Activated T-helper 1 cell treated with anti-CD3 and anti-CD28 coated beads, Interleukin-12 subunit alpha, Interleukin-12 subunit beta, Interleukin-2, Interleukin-4 antibody, amounts not matched to agents 30 ng/mL and 10 ng/mL and 1 ng/mL, durations not matched to agents 14 hours and 24 hours and 36 hours (primary cell): ENCODE measurements around the gene ACAA2. TPM values are rescaled to one million over a fixed set of nuclear protein-coding genes. Genes with fewer than 3 reads are reported as not detected.

ENCODE experiments used
- DNase-seq: peaks from one replicate; pipeline ENCODE4 v3.0.0; 2021; ENCODE audit warnings: low spot score
- H3K27ac Mint-ChIP-seq: one replicate; pipeline ENCODE4 v1.8.0; 2021; ENCODE audit warnings: mild to moderate bottlenecking, mixed read lengths
- H3K27me3 Mint-ChIP-seq: one replicate; pipeline ENCODE4 v1.8.0; 2022; ENCODE audit warnings: mild to moderate bottlenecking, moderate library complexity, mixed read lengths; ENCODE audit not compliant: insufficient read depth
- H3K36me3 Mint-ChIP-seq: one replicate; pipeline ENCODE4 v1.8.0; 2021; ENCODE audit warnings: low read depth, mixed read lengths
- H3K4me1 Mint-ChIP-seq: one replicate; pipeline ENCODE4 v1.8.0; 2021; ENCODE audit warnings: low read depth, mixed read lengths
- H3K4me3 Mint-ChIP-seq: one replicate; pipeline ENCODE4 v1.8.0; 2021; ENCODE audit warnings: mild to moderate bottlenecking, moderate library complexity, mixed read lengths
- H3K9me3 Mint-ChIP-seq: one replicate; pipeline ENCODE4 v1.8.0; 2021; ENCODE audit warnings: mixed read lengths
- intact Hi-C: fragments of 100-400 bp; cut with micrococcal nuclease; formaldehyde crosslinking; loops from one replicate; pipeline ENCODE4 v1.15.1; 2024
- total RNA-seq: library from RNA; stranded (reverse); gene quantifications from 2 replicates; pipeline ENCODE4 v1.2.3, GENCODE V29; 2022

ACAA2 gene
- total RNA-seq: 74.3 and 74.6 TPM in 2 replicates

GRCh38 chr18:49813319-49814146, at the start of gene ACAA2:
ACAA2 (minus strand) TSS chr18:49813533; CDS start chr18:49813484, 49 bp downstream.
- peak within 1 kb of the TSS; percentile 97 for H3K4me3 Mint-ChIP-seq
- DNase-seq: peak; percentile 80
- H3K27ac Mint-ChIP-seq: peak within 1 kb of the TSS; percentile 98

GRCh38 chr18:49862656-49863385, 49.5 kb upstream of the ACAA2 start:
- Mint-ChIP-seq H3K27me3 (peaks cover 3% of the 10 kb centered on the region), H3K36me3 (no peaks in the 10 kb centered on the region), H3K9me3 (no peaks in the 10 kb centered on the region), H3K4me1 (peaks cover 4% of the 10 kb centered on the region), H3K27ac (no peak overlapping the region), H3K4me3 (no peak overlapping the region)
- intact Hi-C loops: no loop called here
- no peak for DNase-seq

More at GRCh38 chr18:49813319-49814146, at the start of gene ACAA2:
- peaks cover 37% of the 10 kb centered on the region for H3K36me3 Mint-ChIP-seq
- no peaks in the 10 kb centered on the region for H3K27me3 Mint-ChIP-seq
- intact Hi-C loops: loop anchor here (1.0 to 10.0 kb wide), 18 partner anchors 17 to 1679 kb away; partner anchors contain the start of genes CFAP53, DYM, MBD1 and MEX3C
- H3K4me1 Mint-ChIP-seq: peaks cover 61% of the 10 kb centered on the region
- peaks cover 15% of the 10 kb centered on the region for H3K9me3 Mint-ChIP-seq

- H3K36me3 Mint-ChIP-seq: no peaks in the 10 kb centered on the region
- H3K27ac Mint-ChIP-seq: no peak overlapping the region
- DNase-seq: no peak
- no peak overlapping the region for H3K4me3 Mint-ChIP-seq
- H3K27me3 Mint-ChIP-seq: peaks cover 3% of the 10 kb centered on the region
- H3K4me1 Mint-ChIP-seq: peaks cover 4% of the 10 kb centered on the region
- no peaks in the 10 kb centered on the region for H3K9me3 Mint-ChIP-seq
- intact Hi-C loops: no loop called here
Observed at GRCh38 chr18:49861659-49862058, 48.3 kb upstream of the ACAA2 start.

GRCh38 chr18:49859725-49860124, 46.4 kb upstream of the ACAA2 start:
- H3K9me3 Mint-ChIP-seq: no peaks in the 10 kb centered on the region
- intact Hi-C loops: loop anchor here (2.0 to 10.0 kb wide), 5 partner anchors 47 to 1182 kb away; partner anchors contain the start of gene ACAA2
- no peak for DNase-seq
- peaks cover 4% of the 10 kb centered on the region for H3K4me1 Mint-ChIP-seq
- no peak overlapping the region for H3K4me3 Mint-ChIP-seq
- H3K36me3 Mint-ChIP-seq: no peaks in the 10 kb centered on the region
- no peak overlapping the region for H3K27ac Mint-ChIP-seq
- no peaks in the 10 kb centered on the region for H3K27me3 Mint-ChIP-seq

GRCh38 chr18:49859021-49859359, 45.7 kb upstream of the ACAA2 start:
- H3K27me3 Mint-ChIP-seq: no peaks in the 10 kb centered on the region
- intact Hi-C loops: loop anchor here (2.0 to 10.0 kb wide), 5 partner anchors 46 to 1182 kb away; partner anchors contain the start of gene ACAA2

GRCh38 chr18:49858309-49859020, 45.1 kb upstream of the ACAA2 start:
- intact Hi-C loops: loop anchor here (1.0 to 10.0 kb wide), 8 partner anchors 46 to 1181 kb away; partner anchors contain the start of gene ACAA2
- peak; percentile 38 for DNase-seq
- Mint-ChIP-seq H3K9me3 (no peaks in the 10 kb centered on the region), H3K4me3 (no peak overlapping the region), H3K27me3 (no peaks in the 10 kb centered on the region), H3K36me3 (no peaks in the 10 kb centered on the region), H3K27ac (no peak overlapping the region), H3K4me1 (peaks cover 4% of the 10 kb centered on the region)

More at GRCh38 chr18:49859021-49859359, 45.7 kb upstream of the ACAA2 start:
- no peaks in the 10 kb centered on the region for H3K36me3 Mint-ChIP-seq
- DNase-seq: no peak
- no peak overlapping the region for H3K4me3 Mint-ChIP-seq
- peaks cover 4% of the 10 kb centered on the region for H3K4me1 Mint-ChIP-seq
- H3K9me3 Mint-ChIP-seq: no peaks in the 10 kb centered on the region
- H3K27ac Mint-ChIP-seq: no peak overlapping the region

GRCh38 chr18:49857708-49858107, 44.4 kb upstream of the ACAA2 start:
- H3K27me3 Mint-ChIP-seq: no peaks in the 10 kb centered on the region
- no peak overlapping the region for H3K4me3 Mint-ChIP-seq
- H3K4me1 Mint-ChIP-seq: peaks cover 4% of the 10 kb centered on the region
- H3K27ac Mint-ChIP-seq: no peak overlapping the region
- H3K36me3 Mint-ChIP-seq: no peaks in the 10 kb centered on the region
- H3K9me3 Mint-ChIP-seq: no peaks in the 10 kb centered on the region
- DNase-seq: no peak
- intact Hi-C loops: loop anchor here (1.0 to 10.0 kb wide), 8 partner anchors 45 to 1180 kb away; partner anchors contain the start of gene ACAA2

- no peak for DNase-seq
- Mint-ChIP-seq H3K36me3 (no peaks in the 10 kb centered on the region), H3K9me3 (no peaks in the 10 kb centered on the region), H3K4me3 (no peak overlapping the region), H3K27ac (no peak overlapping the region), H3K27me3 (no peaks in the 10 kb centered on the region), H3K4me1 (peaks cover 4% of the 10 kb centered on the region)
- intact Hi-C loops: loop anchor here (5.0 to 10.0 kb wide), 4 partner anchors 69 to 1179 kb away; no protein-coding TSS in a partner anchor
Observed at GRCh38 chr18:49856496-49856895, 43.2 kb upstream of the ACAA2 start.

GRCh38 chr18:49855711-49856415, 42.5 kb upstream of the ACAA2 start:
- H3K4me1 Mint-ChIP-seq: peaks cover 4% of the 10 kb centered on the region
- no peaks in the 10 kb centered on the region for H3K36me3 Mint-ChIP-seq
- no peak overlapping the region for H3K4me3 Mint-ChIP-seq
- no peak overlapping the region for H3K27ac Mint-ChIP-seq
- intact Hi-C loops: loop anchor here (5.0 to 10.0 kb wide), 4 partner anchors 69 to 1179 kb away; no protein-coding TSS in a partner anchor
- no peaks in the 10 kb centered on the region for H3K27me3 Mint-ChIP-seq
- no peaks in the 10 kb centered on the region for H3K9me3 Mint-ChIP-seq
- no peak for DNase-seq

- no peaks in the 10 kb centered on the region for H3K36me3 Mint-ChIP-seq
- peaks cover 4% of the 10 kb centered on the region for H3K4me1 Mint-ChIP-seq
- intact Hi-C loops: loop anchor here (5.0 to 10.0 kb wide), 4 partner anchors 67 to 1177 kb away; no protein-coding TSS in a partner anchor
- no peaks in the 10 kb centered on the region for H3K9me3 Mint-ChIP-seq
- H3K27me3 Mint-ChIP-seq: no peaks in the 10 kb centered on the region
- no peak overlapping the region for H3K4me3 Mint-ChIP-seq
- H3K27ac Mint-ChIP-seq: no peak overlapping the region
- DNase-seq: no peak
Observed at GRCh38 chr18:49854681-49855080, 41.3 kb upstream of the ACAA2 start.

GRCh38 chr18:49853436-49853835, 40.1 kb upstream of the ACAA2 start:
- Mint-ChIP-seq H3K4me3 (no peak overlapping the region), H3K9me3 (no peaks in the 10 kb centered on the region), H3K27ac (no peak overlapping the region), H3K36me3 (no peaks in the 10 kb centered on the region), H3K4me1 (peaks cover under 1% of the 10 kb centered on the region), H3K27me3 (peaks cover 4% of the 10 kb centered on the region)
- DNase-seq: no peak
- intact Hi-C loops: loop anchor here (10.0 kb wide), 1 partner anchor 219 kb away; no protein-coding TSS in a partner anchor

GRCh38 chr18:49853011-49853410, 39.7 kb upstream of the ACAA2 start:
- Mint-ChIP-seq H3K27ac (no peak overlapping the region), H3K36me3 (no peaks in the 10 kb centered on the region), H3K27me3 (peaks cover 6% of the 10 kb centered on the region), H3K4me3 (no peak overlapping the region), H3K4me1 (no peaks in the 10 kb centered on the region), H3K9me3 (no peaks in the 10 kb centered on the region)
- DNase-seq: no peak
- intact Hi-C loops: loop anchor here (10.0 kb wide), 1 partner anchor 218 kb away; no protein-coding TSS in a partner anchor
